ENCODE data around the gene KIAA1755.

The KIAA1755 gene, protein sequence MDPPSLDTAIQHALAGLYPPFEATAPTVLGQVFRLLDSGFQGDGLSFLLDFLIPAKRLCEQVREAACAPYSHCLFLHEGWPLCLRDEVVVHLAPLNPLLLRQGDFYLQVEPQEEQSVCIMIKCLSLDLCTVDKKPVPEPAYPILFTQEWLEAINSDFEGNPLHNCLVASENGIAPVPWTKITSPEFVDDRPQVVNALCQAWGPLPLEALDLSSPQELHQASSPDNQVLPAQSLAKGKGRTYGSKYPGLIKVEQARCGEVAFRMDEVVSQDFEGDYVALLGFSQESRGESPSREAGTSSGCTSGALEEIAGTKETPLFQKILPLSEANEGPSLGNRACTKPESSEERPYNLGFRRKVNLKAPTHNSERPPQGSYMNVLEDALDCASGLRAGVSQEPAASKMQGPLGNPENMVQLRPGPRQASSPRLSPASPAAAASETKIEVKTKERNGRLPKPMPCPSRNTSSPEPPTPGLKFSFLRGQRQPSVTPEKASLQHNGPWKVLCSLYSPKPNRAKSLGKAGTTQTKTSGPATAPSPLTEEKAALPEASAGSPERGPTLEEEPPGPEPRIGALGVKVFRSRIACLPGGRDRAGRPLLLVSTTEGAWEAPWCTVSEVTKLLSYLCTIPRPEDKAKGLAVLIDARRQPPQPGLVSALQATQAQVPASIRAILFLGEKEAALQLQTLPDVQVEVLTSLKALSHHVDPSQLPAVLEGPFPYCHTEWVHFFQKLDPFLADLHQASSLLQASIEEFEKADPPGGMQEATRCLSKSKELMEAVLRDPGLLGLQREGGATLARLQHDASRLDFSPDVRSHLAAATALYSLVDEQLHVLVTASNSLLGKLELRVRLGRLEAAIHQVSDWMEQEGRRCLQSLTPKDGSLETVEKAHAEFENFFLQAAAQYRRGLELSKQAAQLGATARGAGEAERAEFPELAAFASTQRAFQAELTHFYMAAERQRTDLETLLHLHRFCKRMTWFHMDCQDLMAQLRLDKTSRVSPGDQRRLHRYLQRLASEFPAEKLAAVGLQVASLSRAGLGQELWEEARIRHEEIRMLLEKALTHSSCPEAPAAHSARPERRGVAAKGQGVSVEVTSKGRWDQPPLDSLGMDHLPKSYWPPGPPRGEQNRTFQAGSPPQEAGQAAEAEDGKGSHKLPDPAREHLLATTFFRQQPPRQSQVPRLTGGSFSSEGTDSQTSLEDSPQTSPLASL

DNA sequence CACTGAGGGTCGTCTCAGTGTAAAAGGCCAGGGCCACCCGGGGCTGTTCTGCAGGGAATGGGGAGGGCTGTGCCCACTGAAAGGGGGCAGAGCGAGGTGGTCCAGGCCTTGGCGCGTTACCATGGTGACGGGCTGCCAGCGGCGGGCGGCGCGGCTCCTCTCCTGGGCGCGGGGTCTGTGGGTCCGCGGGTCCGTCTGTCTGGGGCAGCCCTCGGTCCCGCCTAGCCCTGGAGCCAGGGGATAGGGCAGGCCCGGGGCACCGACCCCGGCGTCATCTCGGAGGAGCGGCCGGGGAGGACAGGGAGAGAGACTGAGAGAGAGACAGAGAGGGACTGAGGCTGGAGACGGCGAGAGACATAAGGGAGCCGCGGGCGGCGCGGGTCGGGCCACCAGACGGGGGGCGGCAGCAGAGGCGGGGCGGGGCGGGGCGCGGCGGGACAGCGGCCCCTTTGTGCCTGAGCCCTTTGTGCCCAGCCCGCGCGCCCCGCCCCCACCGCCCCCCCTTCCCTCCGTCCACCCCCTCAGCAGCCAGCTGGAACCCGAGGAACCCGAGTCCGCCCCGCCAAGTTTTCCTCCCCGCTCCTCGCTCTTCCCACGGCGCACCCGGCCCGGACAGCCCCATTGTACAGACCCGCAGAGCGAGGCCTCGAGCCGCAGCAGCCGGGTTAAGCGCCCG is at the start of gene KIAA1755:
TSS of gene KIAA1755 (minus strand) at position 358 of the 676 bp plus-strand sequence. CDS start at position 123, 235 bp downstream.
- Histone ChIP-seq H3K4me3 (peak within 1 kb of the TSS in 5 of 7 experiments; percentile 3 to 33 (median 20)), H3K27ac (peak within 1 kb of the TSS in 15 of 21 experiments; percentile 4 to 75 (median 48))

DNA sequence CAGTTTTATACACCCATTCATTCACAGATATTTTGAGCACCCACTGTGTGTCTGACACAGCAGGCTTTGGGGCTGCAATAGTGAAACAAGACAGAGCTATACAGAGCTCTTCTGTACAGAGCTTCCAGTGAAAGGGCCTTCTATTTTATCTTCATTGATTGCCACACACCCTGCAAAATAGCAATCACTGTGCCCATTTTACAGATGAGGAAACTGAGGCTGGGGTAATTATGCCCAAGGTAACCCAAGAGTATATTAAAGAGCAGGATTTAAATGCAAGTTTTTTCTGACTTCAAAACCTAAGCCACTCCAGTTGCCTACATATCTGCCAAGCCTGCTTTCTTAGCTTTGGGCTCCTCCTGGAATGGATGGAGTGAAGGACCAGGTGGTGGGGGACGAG is 47.9 kb upstream of the KIAA1755 start:
- Histone ChIP-seq H3K4me3 (no peak overlapping the region), H3K27ac (no peak overlapping the region)

- Histone ChIP-seq H3K4me3 (no peak overlapping the region), H3K27ac (no peak overlapping the region)
Observed at GRCh38 chr20:38308047-38308438, 47.5 kb upstream of the KIAA1755 start.

DNA sequence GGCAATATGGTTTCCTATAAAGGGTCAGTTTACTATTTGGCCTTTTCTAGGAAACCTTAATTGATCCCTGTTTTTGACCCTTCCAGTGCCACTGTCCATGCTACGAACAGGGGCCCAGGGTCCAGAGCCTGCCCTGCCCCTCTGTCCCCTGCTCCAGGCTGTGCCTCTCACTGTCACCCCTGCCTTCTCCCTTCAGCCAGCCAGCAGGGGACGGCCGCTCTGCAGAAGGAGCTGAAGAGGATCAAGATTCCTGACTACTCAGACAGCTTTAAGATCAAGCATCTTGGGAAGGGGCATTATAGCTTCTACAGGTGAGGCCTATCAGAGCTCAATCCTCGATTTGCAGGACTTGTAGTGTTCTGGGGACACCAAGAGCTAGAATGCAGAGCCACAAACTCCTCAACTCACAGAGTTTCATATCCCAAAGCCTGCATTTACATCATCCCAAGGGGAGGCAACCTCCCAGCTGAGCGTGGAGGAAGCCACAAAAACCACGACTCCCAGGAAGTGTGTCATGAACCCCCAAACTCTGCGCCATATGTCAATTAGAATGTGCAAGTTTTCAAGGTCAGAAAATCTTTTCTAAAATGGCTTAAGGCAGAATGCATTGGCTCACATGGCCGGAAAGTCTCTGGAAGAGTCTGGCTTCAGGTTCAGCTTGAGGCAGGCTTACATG is 47.0 kb upstream of the KIAA1755 start:
- H3K27ac ChIP-seq = no peak overlapping the region
- H3K4me3 ChIP-seq = no peak overlapping the region

GRCh38 chr20:38306379-38306778 is 45.8 kb upstream of the KIAA1755 start:
- Histone ChIP-seq H3K27ac (no peak overlapping the region), H3K4me3 (no peak overlapping the region)

GRCh38 chr20:38305541-38305940 is 45.0 kb upstream of the KIAA1755 start:
- Histone ChIP-seq H3K27ac (no peak overlapping the region), H3K4me3 (no peak overlapping the region)

GRCh38 chr20:38304845-38305447 is 44.4 kb upstream of the KIAA1755 start:
- Histone ChIP-seq H3K27ac (no peak overlapping the region), H3K4me3 (no peak overlapping the region)

GRCh38 chr20:38303908-38304379 is 43.4 kb upstream of the KIAA1755 start, which contains the start of gene BPI:
Gene BPI, plus strand, starts transcription at chr20:38304156. Its CDS starts 68 bp downstream, at chr20:38304224.
- Histone ChIP-seq H3K27ac (no peak within 1 kb of the TSS), H3K4me3 (no peak within 1 kb of the TSS)

GRCh38 chr20:38302786-38303185 is 42.3 kb upstream of the KIAA1755 start:
- Histone ChIP-seq H3K27ac (no peak overlapping the region), H3K4me3 (no peak overlapping the region)

DNA sequence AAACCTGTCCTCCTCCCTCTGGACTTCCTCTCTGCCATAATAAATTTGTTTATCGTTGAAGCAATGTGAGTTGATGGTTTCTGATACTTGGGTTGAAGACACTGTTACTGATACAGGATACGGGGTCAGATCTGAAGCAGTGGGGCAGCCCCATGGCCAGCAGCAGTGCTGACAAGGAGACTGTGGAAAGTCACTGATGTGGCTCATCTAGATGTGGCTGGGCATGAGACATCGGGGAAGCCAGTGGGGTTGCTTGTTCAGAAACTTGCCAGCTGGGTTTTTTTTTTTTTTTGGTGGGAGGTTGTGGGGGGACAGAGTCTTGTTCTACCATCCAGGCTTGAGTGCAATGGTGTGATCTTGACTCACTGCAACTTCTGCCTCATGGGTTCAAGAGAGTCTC is 40.8 kb upstream of the KIAA1755 start:
- no peak overlapping the region for H3K27ac ChIP-seq

DNA sequence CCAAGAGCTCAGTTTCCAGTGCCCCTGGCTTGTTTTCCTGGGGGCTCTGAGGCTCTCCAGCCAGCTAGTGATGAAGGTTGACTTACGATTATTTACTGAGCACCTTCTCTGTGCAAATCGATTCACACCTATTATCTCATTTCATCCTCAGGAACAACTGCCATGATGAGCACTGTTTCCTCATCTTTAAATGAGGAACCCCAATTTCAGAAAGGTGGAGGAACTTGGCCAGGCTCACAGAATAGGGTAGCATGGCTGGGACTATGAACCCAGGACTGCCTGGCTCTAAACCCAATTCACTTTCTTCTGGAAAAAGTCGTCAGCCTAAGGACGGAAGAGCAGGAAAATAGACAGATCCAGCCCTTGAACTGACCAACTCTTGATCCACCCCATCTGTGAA is 39.9 kb upstream of the KIAA1755 start:
- H3K4me3 ChIP-seq = no peak overlapping the region
- H3K27ac ChIP-seq = peak overlapping the region in 7 of 21 experiments; percentile 41 to 63 (median 52)

More for the DNA sequence above, 40.8 kb upstream of the KIAA1755 start:
- no peak overlapping the region for H3K4me3 ChIP-seq

DNA sequence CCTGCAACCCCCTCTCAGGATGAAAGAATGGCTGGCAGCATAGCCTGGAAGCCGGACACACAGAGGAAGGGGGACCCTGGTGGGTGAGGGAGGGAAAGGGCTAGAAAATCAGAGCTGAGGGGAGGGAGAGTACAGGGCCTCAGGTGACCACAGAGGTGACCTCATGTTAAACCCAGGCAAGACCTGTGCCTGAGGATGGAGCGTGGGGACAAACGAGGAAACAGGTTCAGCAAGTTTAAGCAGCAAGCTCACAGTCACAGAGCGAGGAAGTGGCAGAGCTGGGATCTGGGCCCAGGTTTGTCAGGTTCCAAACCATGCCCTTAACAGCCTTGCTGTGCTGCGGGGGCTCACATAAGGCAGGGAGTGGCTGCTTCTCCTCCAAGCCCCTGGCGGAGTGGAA is 39.4 kb upstream of the KIAA1755 start:
- H3K4me3 ChIP-seq = no peak overlapping the region
- H3K27ac ChIP-seq = peak overlapping the region in 11 of 21 experiments; percentile 10 to 80 (median 55)

- no peak overlapping the region for H3K4me3 ChIP-seq
- peak overlapping the region in 19 of 21 experiments; percentile 25 to 80 (median 61) for H3K27ac ChIP-seq
Observed at GRCh38 chr20:38298768-38299288, 38.3 kb upstream of the KIAA1755 start.

GRCh38 chr20:38297916-38298674 is 37.6 kb upstream of the KIAA1755 start:
- peak overlapping the region in 18 of 21 experiments; percentile 25 to 80 (median 62) for H3K27ac ChIP-seq
- H3K4me3 ChIP-seq = no peak overlapping the region

DNA sequence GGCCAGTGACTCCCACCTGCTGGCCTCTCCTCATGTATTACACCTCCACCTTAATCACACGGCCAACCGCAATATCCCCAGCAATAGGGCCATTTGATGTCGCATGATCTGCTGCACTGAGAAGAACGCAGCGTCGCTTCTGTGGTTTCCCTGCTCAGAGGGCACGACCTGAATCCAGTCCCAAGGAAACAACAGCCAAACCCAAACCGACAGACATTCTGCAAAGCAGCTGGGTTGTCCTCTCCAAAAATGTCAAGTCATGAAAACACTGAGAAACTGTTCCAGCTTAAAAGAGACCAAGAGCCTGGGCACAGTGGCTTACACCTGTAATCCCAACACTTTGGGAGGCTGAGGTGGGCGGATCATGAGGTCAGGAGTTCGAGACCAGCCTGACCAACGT is 35.9 kb upstream of the KIAA1755 start:
- no peak overlapping the region for H3K4me3 ChIP-seq
- H3K27ac ChIP-seq = no peak overlapping the region

GRCh38 chr20:38295811-38296210 is 35.3 kb upstream of the KIAA1755 start:
- H3K4me3 ChIP-seq = no peak overlapping the region
- no peak overlapping the region for H3K27ac ChIP-seq

DNA sequence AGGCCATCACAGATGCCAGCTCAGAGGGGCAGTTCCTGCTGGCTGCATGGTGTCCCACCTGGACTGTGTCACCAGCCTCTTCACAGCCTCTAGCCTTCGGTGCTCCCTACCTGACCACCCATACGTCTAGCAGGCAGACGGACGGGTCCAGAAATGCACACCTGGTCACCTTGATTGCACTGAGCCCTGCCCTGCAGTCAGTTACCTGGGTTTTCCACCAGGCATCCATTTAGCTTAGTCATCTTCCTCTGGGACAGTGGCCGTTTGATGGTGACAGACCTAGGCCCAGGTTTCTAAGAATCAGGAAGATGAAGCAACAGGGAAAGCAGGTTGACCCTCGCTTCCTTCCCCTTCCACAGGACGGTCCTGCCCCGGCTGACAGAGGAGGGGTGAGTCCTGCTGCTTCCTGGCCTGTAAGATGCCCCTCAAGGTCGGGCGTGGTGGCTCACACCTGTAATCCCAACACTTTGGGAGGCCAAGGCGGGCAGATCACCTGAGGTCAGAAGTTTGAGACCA is 33.6 kb upstream of the KIAA1755 start:
- H3K4me3 ChIP-seq = no peak overlapping the region
- no peak overlapping the region for H3K27ac ChIP-seq
